ENCODE results near the gene LRRC75A. TPM values are rescaled to one million over a fixed set of nuclear protein-coding genes. Genes with fewer than 3 reads are reported as not detected.

Gene LRRC75A
- total RNA-seq, 1 experiment from 2014 or later = 15.8 TPM

GRCh38 chr17:16506188-16506587, 14.2 kb upstream of the LRRC75A start:
- Histone ChIP-seq H3K4me1 (replicated peaks; ENCODE audit: insufficient read depth) (no peaks in the 10 kb centered on the region), H3K36me3 (ENCODE audit: low read depth) (no peaks in the 10 kb centered on the region), H3K9me3 (ENCODE audit: insufficient read depth, low read depth) (no peaks in the 10 kb centered on the region), H3K4me2 (no peak overlapping the region), H3K9me2 (ENCODE audit: insufficient read depth) (no peaks in the 10 kb centered on the region), H3F3A (ENCODE audit: insufficient read depth, low read depth) (no peaks in the 10 kb centered on the region), H3K27ac (no peak overlapping the region), H3K4me3 (no peak overlapping the region), H4K20me1 (ENCODE audit: insufficient read depth) (no peaks in the 10 kb centered on the region), H3K79me2 (ENCODE audit: low read depth) (no peaks in the 10 kb centered on the region), H3K27me3 (ENCODE audit: insufficient read depth, low read depth) (no peaks in the 10 kb centered on the region), H2AFZ (no peak overlapping the region)
- no TSS peak for BruUV-seq (replicated peaks)
- intact Hi-C loops (cut with micrococcal nuclease; ENCODE audit: unreplicated experiment) = no loop called here
- no peak for TF ChIP-seq EZH2 (IDR thresholded peaks at IDR 0.05; ENCODE audit: low read depth)
- TF ChIP-seq CTCF (conservative IDR thresholded peaks at IDR 0.05) = peak; percentile 26; the same call in 1 of the 2 replicates
- ChIA-PET CTCF (no interaction called here), POLR2A (ENCODE audit: unreplicated experiment) (no interaction called here)
- DNase-seq = no peak

GRCh38 chr17:16504984-16505383, 13.0 kb upstream of the LRRC75A start:
- CTCF ChIA-PET = no interaction called here
- POLR2A ChIA-PET (ENCODE audit: unreplicated experiment) = no interaction called here
- H3K27ac ChIP-seq = no peak overlapping the region

GRCh38 chr17:16496820-16497489, 5.0 kb upstream of the LRRC75A start:
- Histone ChIP-seq H3K27me3 (ENCODE audit: insufficient read depth, low read depth) (peaks cover 9% of the 10 kb centered on the region; the same call in 1 of the 2 replicates), H3K4me2 (no peak overlapping the region), H2AFZ (no peak overlapping the region), H3K9me2 (ENCODE audit: insufficient read depth) (no peaks in the 10 kb centered on the region), H3K4me3 (no peak overlapping the region), H3K9me3 (ENCODE audit: insufficient read depth, low read depth) (no peaks in the 10 kb centered on the region), H4K20me1 (ENCODE audit: insufficient read depth) (no peaks in the 10 kb centered on the region), H3K4me1 (replicated peaks; ENCODE audit: insufficient read depth) (no peaks in the 10 kb centered on the region), H3K79me2 (ENCODE audit: low read depth) (no peaks in the 10 kb centered on the region), H3K36me3 (ENCODE audit: low read depth) (no peaks in the 10 kb centered on the region), H3K27ac (no peak overlapping the region), H3F3A (ENCODE audit: insufficient read depth, low read depth) (peaks cover 3% of the 10 kb centered on the region; the same call in 1 of the 2 replicates)
- ChIA-PET CTCF (no interaction called here), POLR2A (ENCODE audit: unreplicated experiment) (interaction anchor here (0.6 kb wide), 2 partner anchors 33 to 1193 kb away, joined by 6 to 8 read pairs; no protein-coding TSS in a partner anchor)
- no peak for TF ChIP-seq EZH2 (IDR thresholded peaks at IDR 0.05; ENCODE audit: low read depth)
- intact Hi-C loops (cut with micrococcal nuclease; ENCODE audit: unreplicated experiment) = no loop called here
- BruUV-seq (replicated peaks) = no TSS peak
- no peak for DNase-seq

More at GRCh38 chr17:16504984-16505383, 13.0 kb upstream of the LRRC75A start:
- no peaks in the 10 kb centered on the region for H3F3A ChIP-seq (ENCODE audit: insufficient read depth, low read depth)
- no peak overlapping the region for H2AFZ ChIP-seq
- H3K36me3 ChIP-seq (ENCODE audit: low read depth) = no peaks in the 10 kb centered on the region
- TF ChIP-seq EZH2 (IDR thresholded peaks at IDR 0.05; ENCODE audit: low read depth) (no peak), CTCF (conservative IDR thresholded peaks at IDR 0.05) (no peak)
- BruUV-seq (replicated peaks) = no TSS peak
- DNase-seq = no peak
- no peaks in the 10 kb centered on the region for H3K9me2 ChIP-seq (ENCODE audit: insufficient read depth)
- intact Hi-C loops (cut with micrococcal nuclease; ENCODE audit: unreplicated experiment) = no loop called here
- no peaks in the 10 kb centered on the region for H3K4me1 ChIP-seq (replicated peaks; ENCODE audit: insufficient read depth)
- no peak overlapping the region for H3K4me2 ChIP-seq
- H4K20me1 ChIP-seq (ENCODE audit: insufficient read depth) = no peaks in the 10 kb centered on the region
- no peaks in the 10 kb centered on the region for H3K79me2 ChIP-seq (ENCODE audit: low read depth)
- no peaks in the 10 kb centered on the region for H3K27me3 ChIP-seq (ENCODE audit: insufficient read depth, low read depth)
- H3K4me3 ChIP-seq = no peak overlapping the region
- H3K9me3 ChIP-seq (ENCODE audit: insufficient read depth, low read depth) = no peaks in the 10 kb centered on the region
